Measurements from ENCODE around the gene CASP9.

DNA sequence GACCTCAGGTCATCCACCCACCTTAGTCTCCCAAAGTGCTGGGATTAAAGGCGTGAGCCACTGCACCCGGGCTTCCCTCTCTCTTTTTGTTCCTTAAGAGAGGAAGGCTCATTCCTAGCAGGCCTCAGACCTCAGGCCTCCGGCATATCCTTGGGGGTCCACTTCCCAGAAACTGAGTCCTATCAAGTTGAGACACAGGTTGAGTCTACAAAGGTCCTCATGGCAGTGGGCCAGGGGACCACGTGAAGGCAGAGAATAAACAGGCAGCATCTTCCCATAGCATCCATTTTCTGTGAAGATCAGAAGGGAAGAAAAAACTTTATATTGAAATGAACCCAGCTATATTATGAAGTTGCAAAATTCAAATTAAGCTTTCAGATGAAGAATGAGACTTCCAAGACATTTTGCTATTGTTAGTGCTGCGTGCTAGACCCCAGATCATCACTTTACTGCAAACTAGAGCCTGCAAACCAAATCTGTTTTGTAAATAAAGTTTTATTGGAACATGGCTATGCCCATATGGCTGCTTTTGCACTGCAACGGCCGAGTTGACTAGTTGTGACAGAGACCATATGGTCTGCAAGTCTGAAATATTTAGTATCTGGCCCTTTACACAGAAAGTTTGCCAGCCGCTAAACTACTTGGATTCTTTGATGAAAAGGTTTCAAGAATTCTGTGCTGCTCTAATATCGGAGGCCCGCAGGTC lies 71.0 kb downstream of the CASP9 start:
- TF ChIP-seq, protein P1, sequence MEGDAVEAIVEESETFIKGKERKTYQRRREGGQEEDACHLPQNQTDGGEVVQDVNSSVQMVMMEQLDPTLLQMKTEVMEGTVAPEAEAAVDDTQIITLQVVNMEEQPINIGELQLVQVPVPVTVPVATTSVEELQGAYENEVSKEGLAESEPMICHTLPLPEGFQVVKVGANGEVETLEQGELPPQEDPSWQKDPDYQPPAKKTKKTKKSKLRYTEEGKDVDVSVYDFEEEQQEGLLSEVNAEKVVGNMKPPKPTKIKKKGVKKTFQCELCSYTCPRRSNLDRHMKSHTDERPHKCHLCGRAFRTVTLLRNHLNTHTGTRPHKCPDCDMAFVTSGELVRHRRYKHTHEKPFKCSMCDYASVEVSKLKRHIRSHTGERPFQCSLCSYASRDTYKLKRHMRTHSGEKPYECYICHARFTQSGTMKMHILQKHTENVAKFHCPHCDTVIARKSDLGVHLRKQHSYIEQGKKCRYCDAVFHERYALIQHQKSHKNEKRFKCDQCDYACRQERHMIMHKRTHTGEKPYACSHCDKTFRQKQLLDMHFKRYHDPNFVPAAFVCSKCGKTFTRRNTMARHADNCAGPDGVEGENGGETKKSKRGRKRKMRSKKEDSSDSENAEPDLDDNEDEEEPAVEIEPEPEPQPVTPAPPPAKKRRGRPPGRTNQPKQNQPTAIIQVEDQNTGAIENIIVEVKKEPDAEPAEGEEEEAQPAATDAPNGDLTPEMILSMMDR (IDR thresholded peaks at IDR 0.05; ENCODE audit: insufficient read depth, low read depth, low read length) = no peak
- no peak for TF ChIP-seq EZH2 (IDR thresholded peaks at IDR 0.05; ENCODE audit: insufficient read depth, low read length)
